NCI-H146 treated with DMSO at 0.1 percent for 48 hours (cell line): ENCODE measurements around the gene RCHY1.
"Not testable (repeated sequence)": the region's sequence is repeated elsewhere in the genome, so short reads cannot be mapped to it uniquely, and the experiment has no call there.

Experiments
- DNase-seq: peaks from one replicate; lab custom pipeline; 2025; ENCODE audit not compliant: unreplicated experiment; lab: John Stamatoyannopoulos, UW

RCHY1 gene

GRCh38 chr4:75516144-75516543 is 1.9 kb upstream of the RCHY1 start:
- no peak for DNase-seq

DNA sequence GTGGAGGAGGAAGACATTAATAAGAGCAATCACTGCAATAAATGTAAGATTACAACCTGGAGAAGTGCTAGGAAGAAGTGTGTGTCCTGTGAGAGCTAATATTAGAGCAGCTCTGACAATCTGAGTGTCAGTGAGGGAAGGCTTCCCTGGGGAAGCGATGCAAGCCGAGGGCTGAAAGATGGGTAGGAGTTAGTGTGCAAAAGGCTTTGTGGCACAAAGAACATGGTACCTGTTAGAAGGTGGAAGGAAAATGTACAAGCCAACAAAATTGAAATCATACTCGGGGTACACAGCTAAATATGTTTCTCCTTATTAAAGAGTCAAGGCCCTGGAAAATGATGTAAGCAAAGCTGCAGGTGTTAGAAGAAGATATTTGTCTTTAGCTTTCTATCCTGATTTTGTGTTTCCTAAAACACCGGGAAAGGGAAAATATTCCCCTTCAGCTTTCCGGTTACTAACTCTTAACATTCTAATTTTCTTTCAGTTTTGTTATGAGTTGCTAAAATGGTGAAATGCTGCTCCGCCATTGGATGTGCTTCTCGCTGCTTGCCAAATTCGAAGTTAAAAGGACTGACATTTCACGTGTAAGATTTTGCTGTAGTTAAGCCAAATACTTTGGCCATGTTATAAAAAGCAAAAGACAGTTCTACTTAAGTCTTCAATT is 878 bp upstream of the RCHY1 start:
- no peak for DNase-seq

GRCh38 chr4:75513526-75514130 is 575 bp downstream of the RCHY1 start:
- DNase-seq = no peak

GRCh38 chr4:75512386-75513211 is 1.6 kb downstream of the RCHY1 start:
- DNase-seq = no peak

DNA sequence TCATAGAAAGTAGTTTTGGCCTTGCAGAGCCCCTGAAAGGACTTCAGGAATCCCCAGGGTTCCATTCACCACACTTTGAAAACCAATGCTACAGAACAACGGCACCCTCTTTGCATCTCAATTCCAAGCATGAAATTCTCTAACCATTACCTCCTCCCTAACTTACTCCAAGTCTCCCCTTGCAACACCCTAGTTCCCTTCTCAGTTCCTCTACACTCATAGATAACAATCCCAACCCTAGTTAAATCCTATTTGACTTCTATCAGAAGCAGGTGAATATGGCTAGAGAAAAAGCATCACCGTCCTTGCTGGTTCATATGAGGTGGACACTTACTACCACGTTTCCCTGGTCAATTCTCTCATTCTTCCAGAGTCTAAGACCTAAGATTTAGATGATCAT is 2.4 kb downstream of the RCHY1 start:
- DNase-seq = no peak

DNA sequence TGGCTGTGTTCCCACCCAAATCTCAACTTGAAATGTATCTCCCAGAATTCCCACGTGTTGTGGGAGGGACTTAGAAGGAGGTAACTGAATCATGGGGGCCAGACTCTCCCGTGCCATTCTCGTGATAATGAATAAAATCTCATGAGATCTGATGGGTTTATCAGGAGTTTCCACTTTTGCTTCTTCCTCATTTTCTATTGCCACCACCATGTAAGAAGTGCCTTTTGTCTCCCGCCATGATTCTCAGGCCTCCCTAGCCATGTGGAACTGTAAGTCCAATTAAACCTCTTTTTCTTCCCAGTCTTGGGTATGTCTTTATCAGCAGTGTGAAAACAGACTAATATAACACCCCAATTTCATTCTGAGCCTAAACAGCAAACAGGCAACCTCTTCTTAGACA is 4.6 kb downstream of the RCHY1 start:
- DNase-seq = not testable (repeated sequence)

GRCh38 chr4:75505630-75506029 is 8.6 kb downstream of the RCHY1 start:
- DNase-seq = no peak

- DNase-seq = no peak
Observed at GRCh38 chr4:75502671-75503070, 11.5 kb downstream of the RCHY1 start.

DNA sequence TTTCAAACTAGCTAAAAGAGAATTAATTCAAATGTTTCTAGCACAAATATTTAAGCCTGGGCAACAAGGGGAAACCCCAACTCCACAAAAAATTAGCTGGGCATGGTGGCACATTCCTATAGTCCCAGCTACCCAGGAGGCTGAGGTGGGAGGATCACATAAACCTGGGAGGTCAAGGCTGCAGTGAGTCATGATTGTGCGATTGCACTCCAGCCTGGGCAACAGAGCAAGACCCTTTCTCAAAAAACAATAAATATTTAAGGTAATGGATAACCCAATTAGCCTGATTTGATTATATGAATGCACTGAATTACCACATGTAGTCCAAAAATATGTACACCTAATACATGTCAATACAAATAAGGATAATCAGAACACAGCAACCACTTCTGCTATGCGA is 14.3 kb downstream of the RCHY1 start:
- no peak for DNase-seq

GRCh38 chr4:75498041-75498440 is 16.2 kb downstream of the RCHY1 start:
- DNase-seq = no peak

GRCh38 chr4:75497133-75497532 is 17.1 kb downstream of the RCHY1 start:
- no peak for DNase-seq

DNA sequence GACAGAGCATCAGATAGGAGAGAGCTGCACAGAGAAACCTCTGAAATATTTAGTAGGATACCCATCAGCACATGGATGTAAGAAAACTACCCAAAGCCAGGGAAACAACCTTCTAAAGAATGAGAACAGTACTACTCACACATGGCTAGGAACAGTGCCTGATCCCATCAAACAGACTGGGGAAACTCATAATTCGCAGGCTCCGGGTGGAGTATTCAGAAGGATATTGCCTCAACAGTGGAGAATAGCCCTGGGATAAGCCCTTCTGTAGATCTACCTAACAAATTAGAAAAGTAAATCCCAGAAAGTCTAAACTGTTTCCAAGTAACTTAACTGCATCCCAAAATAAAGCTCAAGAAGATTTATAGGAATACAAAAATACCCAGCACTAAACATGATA is 17.8 kb downstream of the RCHY1 start:
- DNase-seq = no peak

DNA sequence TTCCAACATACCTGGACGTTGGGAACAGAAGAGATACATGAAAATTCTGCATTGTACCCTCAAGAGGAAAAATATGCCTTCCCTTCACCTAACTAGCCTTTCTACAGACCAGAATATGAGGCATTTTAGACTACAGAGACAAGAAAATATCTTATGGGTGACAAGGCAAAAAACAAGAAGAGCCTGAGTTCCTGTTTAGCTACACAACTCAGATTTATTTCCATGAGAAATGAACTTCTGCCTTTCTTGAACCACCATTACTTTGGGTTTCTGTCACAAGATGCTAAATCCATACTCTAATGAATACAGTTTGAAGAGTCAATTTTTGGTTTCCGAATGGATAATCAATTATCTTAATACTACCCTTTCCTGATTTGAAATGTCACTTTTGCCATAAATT is 18.7 kb downstream of the RCHY1 start:
- no peak for DNase-seq

- DNase-seq = no peak
Observed at GRCh38 chr4:75494563-75494962, 19.6 kb downstream of the RCHY1 start.

DNA sequence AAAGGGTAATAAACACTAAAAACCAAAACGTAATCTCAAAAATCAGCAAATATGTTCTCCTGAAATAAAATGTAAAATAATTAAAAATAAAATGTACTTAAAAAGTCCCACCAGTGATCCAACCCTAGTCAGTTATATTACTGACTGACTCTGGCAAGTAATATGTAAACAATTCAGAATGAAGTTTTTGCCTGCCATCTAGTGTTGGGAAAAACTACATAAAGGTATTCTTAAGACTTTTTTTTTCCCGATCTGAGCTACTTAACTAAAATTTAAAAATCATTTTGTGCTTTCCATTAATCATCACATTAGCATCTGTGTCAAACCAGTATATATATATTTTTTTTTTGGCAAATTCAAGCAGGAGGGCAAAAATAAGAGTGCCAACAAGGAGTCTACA is 24.0 kb downstream of the RCHY1 start:
- DNase-seq = no peak

DNA sequence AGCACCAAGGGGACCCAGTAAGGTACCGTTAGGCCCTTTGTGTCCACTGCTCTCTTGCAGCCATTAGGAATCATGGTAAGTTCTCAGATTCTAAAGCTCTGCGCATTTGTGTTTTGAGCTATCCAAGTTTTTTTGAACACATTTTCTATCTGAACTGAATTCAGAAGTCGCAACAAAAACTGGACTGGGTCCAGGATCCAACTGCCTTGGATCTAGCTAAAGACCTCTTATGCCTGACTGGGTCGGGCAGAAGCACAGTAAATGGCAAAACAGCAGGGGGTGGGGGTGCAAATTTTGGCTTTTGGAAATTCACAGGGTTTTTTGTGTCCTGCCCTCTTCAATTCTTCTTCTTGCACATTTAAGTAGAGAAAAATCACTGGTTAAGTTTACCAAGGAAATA is 30.0 kb downstream of the RCHY1 start:
- DNase-seq = no peak

- DNase-seq = no peak
Observed at GRCh38 chr4:75477201-75477600, 37.0 kb downstream of the RCHY1 start.

DNA sequence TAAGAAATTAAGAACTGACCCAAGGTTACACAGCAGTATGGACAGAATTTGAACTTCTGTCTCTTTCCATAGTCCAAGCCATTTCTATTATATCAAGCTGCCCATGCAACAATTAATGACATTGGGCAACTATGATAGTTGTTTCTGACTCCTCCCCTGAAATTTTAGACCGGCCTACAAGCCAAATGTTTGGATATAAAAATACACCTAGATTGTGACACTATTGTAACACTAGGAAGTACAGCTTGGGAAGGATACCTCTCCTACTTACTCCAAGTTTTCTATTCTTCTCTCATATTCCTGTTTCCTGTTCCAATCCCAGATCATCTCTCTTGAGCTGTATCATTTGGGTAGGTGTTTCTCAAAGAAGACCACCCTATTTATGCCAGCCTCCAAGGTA is 43.5 kb downstream of the RCHY1 start:
- no peak for DNase-seq

- DNase-seq = no peak
Observed at GRCh38 chr4:75469896-75470295, 44.3 kb downstream of the RCHY1 start.

DNA sequence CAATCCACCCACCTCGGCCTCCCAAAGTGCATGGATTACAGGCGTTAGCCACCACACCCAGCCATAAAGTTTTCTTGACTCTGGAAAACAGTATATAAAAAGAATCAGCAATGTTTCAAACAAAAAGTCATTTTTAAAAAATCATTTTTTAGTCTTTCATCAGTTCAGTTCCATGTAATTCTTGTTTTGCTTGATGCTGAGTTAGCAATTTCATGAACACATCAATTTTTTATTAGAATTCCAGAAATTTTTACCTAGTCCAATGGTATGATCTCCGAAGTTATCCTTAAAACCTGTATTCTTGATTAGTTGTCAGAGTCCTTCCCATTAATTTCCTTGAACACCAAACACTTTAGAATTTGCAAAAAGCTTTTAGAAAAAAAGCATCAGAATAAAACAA is 56.8 kb downstream of the RCHY1 start:
- DNase-seq = no peak

- DNase-seq = no peak
Observed at GRCh38 chr4:75434105-75434504, 80.1 kb downstream of the RCHY1 start.

GRCh38 chr4:75432683-75433082 is 81.5 kb downstream of the RCHY1 start:
- DNase-seq = no peak
